ENCODE measurements around the gene PPM1J.
A peak's percentile ranks its signal among the peaks of the same experiment; 100 is the strongest.

PPM1J gene

DNA sequence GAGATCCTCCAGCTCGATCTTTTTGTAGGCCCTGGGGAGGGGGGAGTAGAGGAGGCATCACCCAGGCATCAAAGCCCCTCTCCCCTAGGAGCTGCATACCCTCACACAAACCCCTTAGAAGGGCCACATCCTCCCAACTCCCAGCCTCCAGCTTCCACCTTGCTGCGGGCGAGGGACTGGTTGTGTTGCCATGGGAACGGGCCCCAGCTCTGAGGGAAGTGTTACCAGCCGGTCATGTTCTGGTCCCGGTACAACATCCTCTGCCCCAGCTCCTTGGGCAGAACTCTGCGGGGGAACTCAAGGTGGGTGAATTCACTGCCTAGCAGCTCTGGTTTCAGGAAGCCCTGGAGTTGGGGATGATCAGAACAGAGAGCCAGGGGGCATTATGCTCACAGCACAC lies 4.1 kb downstream of the PPM1J start:
- Histone ChIP-seq H3K36me3 (ENCODE audit: control insufficient read depth, insufficient read depth, low read length) (peaks cover 14% of the 10 kb centered on the region), H3K9me3 (ENCODE audit: control insufficient read depth, insufficient read depth, low read length) (no peaks in the 10 kb centered on the region), H3K9ac (ENCODE audit: low read depth, low read length) (no peak overlapping the region), H3K4me1 (ENCODE audit: control insufficient read depth, insufficient read depth, low read length) (peaks cover 28% of the 10 kb centered on the region), H3K4me3 (ENCODE audit: low read depth, low read length) (no peak overlapping the region), H3K27me3 (ENCODE audit: control insufficient read depth, insufficient read depth, low read length) (peaks cover 37% of the 10 kb centered on the region), H3K27ac (ENCODE audit: low read depth, low read length) (no peak overlapping the region)

DNA sequence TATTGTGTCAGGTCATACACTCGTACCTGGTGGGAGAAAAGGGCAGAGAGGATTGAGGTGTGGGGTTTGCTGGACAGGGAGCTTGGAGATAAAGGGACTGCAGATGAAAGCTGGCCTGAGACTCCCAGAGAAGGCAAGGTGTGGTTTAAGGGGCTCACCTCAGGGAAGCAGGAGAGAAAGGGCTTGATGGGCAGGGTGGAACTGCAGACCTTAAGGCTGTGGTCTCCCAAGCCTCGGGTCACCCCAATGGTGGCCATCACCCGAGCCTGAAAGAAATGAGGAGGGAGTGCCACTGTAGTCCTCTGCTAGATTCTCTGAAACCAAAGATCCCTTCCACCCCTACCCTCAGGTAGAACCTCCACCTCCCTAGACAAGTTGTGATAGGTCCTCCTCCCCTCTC lies 4.5 kb downstream of the PPM1J start:
- H3K36me3 ChIP-seq (ENCODE audit: control insufficient read depth, insufficient read depth, low read length) = peaks cover 14% of the 10 kb centered on the region
- H3K27ac ChIP-seq (ENCODE audit: low read depth, low read length) = no peak overlapping the region
- H3K4me3 ChIP-seq (ENCODE audit: low read depth, low read length) = no peak overlapping the region
- peaks cover 37% of the 10 kb centered on the region for H3K27me3 ChIP-seq (ENCODE audit: control insufficient read depth, insufficient read depth, low read length)
- H3K4me1 ChIP-seq (ENCODE audit: control insufficient read depth, insufficient read depth, low read length) = peaks cover 28% of the 10 kb centered on the region
- no peak overlapping the region for H3K9ac ChIP-seq (ENCODE audit: low read depth, low read length)
- H3K9me3 ChIP-seq (ENCODE audit: control insufficient read depth, insufficient read depth, low read length) = no peaks in the 10 kb centered on the region

DNA sequence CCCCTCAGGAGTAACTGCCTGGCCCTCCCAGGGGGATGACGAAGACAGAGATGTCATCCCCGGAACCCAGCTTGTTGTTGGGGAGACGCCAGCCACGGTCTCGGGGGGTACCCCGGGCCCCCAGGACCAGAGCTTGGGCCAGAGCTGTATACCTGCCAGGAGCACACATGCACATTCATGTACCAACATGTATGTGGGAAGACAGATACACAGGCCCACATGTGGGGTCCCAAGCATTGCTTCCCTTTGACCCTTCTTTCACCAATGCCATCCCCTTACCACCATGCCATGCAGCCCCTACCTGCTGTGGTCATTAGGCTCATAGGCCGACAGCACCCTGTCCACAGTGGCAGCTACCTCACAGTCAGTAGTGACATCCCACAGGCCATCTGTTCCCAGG lies 5.0 kb downstream of the PPM1J start:
- Histone ChIP-seq H3K36me3 (ENCODE audit: control insufficient read depth, insufficient read depth, low read length) (peaks cover 14% of the 10 kb centered on the region), H3K9me3 (ENCODE audit: control insufficient read depth, insufficient read depth, low read length) (no peaks in the 10 kb centered on the region), H3K9ac (ENCODE audit: low read depth, low read length) (no peak overlapping the region), H3K4me3 (ENCODE audit: low read depth, low read length) (no peak overlapping the region), H3K27me3 (ENCODE audit: control insufficient read depth, insufficient read depth, low read length) (peaks cover 37% of the 10 kb centered on the region), H3K4me1 (ENCODE audit: control insufficient read depth, insufficient read depth, low read length) (peaks cover 32% of the 10 kb centered on the region), H3K27ac (ENCODE audit: low read depth, low read length) (no peak overlapping the region)

DNA sequence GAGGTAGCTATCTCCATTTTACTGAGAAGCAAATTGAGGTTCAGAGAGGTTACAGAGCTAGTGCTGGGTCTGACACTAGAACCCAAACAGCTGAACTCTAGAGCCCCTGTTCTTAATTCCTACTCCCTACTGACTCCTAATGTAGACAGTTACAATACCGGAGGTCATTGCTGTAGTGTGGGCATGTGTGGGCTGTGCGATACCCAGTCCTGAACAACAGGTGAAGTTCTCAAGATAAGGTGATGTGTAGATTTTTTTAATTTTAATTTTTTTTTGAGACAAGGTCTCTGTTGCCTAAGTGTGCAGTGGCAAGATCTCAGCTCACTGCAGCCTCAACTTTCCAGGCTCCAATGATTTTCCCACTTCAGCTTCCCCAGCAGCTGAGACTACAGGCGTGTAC lies 6.6 kb downstream of the PPM1J start:
- peaks cover 14% of the 10 kb centered on the region for H3K36me3 ChIP-seq (ENCODE audit: control insufficient read depth, insufficient read depth, low read length)
- H3K27me3 ChIP-seq (ENCODE audit: control insufficient read depth, insufficient read depth, low read length) = peaks cover 37% of the 10 kb centered on the region
- no peak overlapping the region for H3K4me3 ChIP-seq (ENCODE audit: low read depth, low read length)
- H3K9me3 ChIP-seq (ENCODE audit: control insufficient read depth, insufficient read depth, low read length) = no peaks in the 10 kb centered on the region
- no peak overlapping the region for H3K9ac ChIP-seq (ENCODE audit: low read depth, low read length)
- H3K4me1 ChIP-seq (ENCODE audit: control insufficient read depth, insufficient read depth, low read length) = peaks cover 34% of the 10 kb centered on the region
- no peak overlapping the region for H3K27ac ChIP-seq (ENCODE audit: low read depth, low read length)

DNA sequence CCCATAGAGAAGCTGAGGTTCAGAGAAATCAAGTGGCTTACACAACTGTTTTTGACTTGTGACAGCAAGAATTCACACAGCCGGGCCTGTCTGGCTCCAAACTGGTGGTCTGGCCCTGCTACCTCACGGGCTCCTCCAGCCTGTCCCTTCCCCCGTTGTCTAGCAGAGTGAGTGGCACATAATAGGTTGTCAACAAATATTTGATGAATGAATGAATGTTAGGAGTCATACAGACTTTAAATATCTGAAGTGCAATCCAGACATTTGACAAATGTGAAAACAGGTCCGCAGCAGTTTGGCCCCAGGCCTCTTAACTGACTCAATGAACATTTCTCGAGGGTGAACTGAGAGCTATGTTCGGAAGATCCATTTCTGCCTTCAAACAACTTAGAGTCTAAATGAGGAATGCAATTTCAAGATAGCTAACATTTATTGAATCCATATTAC lies 7.1 kb downstream of the PPM1J start:
- H3K4me1 ChIP-seq (ENCODE audit: control insufficient read depth, insufficient read depth, low read length) = peaks cover 33% of the 10 kb centered on the region
- H3K4me3 ChIP-seq (ENCODE audit: low read depth, low read length) = peak overlapping the region; percentile 74; the same call in 1 of the 2 replicates
- no peak overlapping the region for H3K9ac ChIP-seq (ENCODE audit: low read depth, low read length)
- H3K9me3 ChIP-seq (ENCODE audit: control insufficient read depth, insufficient read depth, low read length) = no peaks in the 10 kb centered on the region
- peaks cover 14% of the 10 kb centered on the region for H3K36me3 ChIP-seq (ENCODE audit: control insufficient read depth, insufficient read depth, low read length)
- no peak overlapping the region for H3K27ac ChIP-seq (ENCODE audit: low read depth, low read length)
- peaks cover 35% of the 10 kb centered on the region for H3K27me3 ChIP-seq (ENCODE audit: control insufficient read depth, insufficient read depth, low read length)

DNA sequence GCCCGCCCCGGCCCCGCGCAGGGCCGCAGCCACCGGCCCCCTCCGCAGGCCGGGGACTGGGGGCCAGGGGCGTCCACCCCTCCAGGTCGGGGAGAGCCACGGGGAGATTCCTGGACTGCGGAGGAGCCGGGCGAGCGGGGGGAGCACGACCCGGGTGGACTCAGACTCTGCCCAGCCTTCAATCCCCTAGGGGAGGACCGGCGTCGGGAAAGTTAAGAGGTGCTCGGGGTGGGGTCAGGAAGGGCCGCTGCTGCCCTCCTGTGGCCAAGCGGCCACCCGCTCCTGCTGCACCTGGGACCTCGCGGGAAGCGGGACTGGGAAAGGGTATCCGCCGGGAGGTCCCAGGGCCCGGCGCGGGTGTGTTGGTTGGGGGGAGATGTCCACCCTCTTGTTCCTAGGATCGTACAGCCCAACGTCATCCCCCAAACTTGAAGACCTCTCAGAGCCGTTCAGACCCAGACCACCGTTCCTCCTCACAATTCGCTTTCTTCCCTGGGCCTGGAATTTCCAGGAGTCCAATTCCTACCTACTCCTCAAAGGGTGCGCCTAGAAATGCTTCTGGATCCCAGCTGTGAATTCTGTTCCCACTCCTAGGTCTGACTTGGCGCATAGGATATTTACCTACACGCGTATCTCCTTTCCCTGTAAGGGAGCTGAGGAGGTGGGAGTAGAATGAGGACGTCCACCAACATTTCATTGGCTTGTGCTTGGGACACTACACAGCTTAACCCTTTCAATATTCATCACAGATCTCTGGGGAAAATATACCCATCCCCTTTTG lies 7.7 kb downstream of the PPM1J start:
- H3K27ac ChIP-seq (ENCODE audit: low read depth, low read length) = peak overlapping the region; percentile 60
- no peak overlapping the region for H3K9ac ChIP-seq (ENCODE audit: low read depth, low read length)
- H3K36me3 ChIP-seq (ENCODE audit: control insufficient read depth, insufficient read depth, low read length) = peaks cover 17% of the 10 kb centered on the region
- no peaks in the 10 kb centered on the region for H3K9me3 ChIP-seq (ENCODE audit: control insufficient read depth, insufficient read depth, low read length)
- peaks cover 41% of the 10 kb centered on the region for H3K27me3 ChIP-seq (ENCODE audit: control insufficient read depth, insufficient read depth, low read length)
- H3K4me1 ChIP-seq (ENCODE audit: control insufficient read depth, insufficient read depth, low read length) = peaks cover 33% of the 10 kb centered on the region
- H3K4me3 ChIP-seq (ENCODE audit: low read depth, low read length) = peak overlapping the region; percentile 74

DNA sequence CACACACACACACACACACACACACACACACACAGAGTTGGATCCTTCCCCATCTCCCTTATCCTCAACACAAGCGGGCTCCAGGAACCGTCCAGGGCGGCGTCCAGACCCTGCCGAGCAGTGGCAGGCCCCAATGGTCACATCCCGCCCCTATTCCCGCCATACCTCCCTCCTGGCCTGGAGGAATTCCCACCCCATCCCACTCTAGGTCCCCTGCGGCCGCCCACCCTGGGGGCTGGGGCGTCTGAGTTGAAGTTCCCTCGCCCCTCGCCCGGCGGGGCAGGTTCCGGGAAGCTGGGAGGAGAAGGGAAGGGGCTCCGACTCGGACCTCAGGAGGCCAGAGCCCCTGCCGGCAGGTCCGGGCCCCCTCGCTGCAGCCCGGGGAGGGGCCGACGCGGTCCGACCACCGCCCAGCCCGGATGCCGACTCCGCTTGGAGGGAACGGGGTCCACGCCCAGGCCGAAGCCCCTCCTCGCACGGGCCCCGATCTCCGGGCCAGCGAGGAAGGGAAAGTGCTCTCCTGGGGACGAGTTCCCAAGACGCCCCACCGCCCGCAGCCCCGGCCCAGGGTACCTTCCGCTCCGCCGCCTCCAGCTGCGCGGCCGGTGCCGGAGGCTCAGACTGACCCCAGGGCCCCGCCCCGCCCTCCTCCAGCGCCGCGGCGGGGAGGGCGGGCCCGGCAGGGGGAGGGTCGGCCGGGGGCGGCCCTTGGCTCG lies 8.5 kb downstream of the PPM1J start, which contains the start of gene RHOC:
Gene RHOC, minus strand, starts transcription at position 623 of the 716 bp plus-strand sequence. CDS start 3,328 bp downstream, outside the sequence.
- Histone ChIP-seq H3K36me3 (ENCODE audit: control insufficient read depth, insufficient read depth, low read length) (peaks cover 19% of the 10 kb centered on the region), H3K4me3 (ENCODE audit: low read depth, low read length) (peak within 1 kb of the TSS; percentile 74), H3K4me1 (ENCODE audit: control insufficient read depth, insufficient read depth, low read length) (peaks cover 29% of the 10 kb centered on the region), H3K27ac (ENCODE audit: low read depth, low read length) (peak within 1 kb of the TSS; percentile 65), H3K27me3 (ENCODE audit: control insufficient read depth, insufficient read depth, low read length) (peaks cover 47% of the 10 kb centered on the region), H3K9ac (ENCODE audit: low read depth, low read length) (no peak within 1 kb of the TSS), H3K9me3 (ENCODE audit: control insufficient read depth, insufficient read depth, low read length) (no peaks in the 10 kb centered on the region)

DNA sequence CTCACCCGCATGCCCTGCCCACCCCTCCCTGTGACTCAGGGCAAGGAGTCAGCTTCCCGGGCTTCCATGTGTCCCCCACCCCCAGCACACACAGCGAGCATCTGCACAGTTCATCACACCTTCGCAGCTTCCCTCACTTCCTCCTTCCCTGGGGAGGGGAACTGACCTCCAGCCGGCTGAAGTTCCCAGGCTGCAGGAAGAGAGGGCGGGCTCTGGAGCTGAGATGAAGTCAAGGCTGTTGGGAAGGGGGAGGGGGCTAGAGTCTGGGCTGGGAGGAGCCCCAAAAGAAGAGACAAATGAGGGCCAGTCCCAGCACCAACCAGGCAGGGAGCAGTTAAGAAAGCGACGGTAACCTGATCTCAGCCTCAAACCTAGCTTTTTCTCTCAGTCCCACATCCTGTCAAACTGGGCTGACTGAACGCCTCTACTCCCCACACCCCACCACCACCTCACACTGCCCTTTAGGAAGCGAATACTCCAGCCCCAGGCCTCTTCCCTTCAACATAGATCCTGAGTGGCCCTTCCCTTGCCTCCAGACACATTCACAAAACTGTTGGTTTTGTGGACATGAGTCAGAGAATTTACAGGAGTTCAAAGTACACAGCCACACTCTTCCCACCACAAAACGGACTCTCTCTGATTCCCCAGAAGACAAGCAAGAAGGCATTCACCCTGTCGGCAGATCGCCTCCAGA lies 10.1 kb downstream of the PPM1J start:
- Histone ChIP-seq H3K36me3 (ENCODE audit: control insufficient read depth, insufficient read depth, low read length) (peaks cover 11% of the 10 kb centered on the region), H3K27me3 (ENCODE audit: control insufficient read depth, insufficient read depth, low read length) (peaks cover 48% of the 10 kb centered on the region), H3K9ac (ENCODE audit: low read depth, low read length) (no peak overlapping the region), H3K4me1 (ENCODE audit: control insufficient read depth, insufficient read depth, low read length) (peaks cover 36% of the 10 kb centered on the region), H3K4me3 (ENCODE audit: low read depth, low read length) (peak overlapping the region; percentile 74), H3K27ac (ENCODE audit: low read depth, low read length) (peak overlapping the region; percentile 65), H3K9me3 (ENCODE audit: control insufficient read depth, insufficient read depth, low read length) (no peaks in the 10 kb centered on the region)

DNA sequence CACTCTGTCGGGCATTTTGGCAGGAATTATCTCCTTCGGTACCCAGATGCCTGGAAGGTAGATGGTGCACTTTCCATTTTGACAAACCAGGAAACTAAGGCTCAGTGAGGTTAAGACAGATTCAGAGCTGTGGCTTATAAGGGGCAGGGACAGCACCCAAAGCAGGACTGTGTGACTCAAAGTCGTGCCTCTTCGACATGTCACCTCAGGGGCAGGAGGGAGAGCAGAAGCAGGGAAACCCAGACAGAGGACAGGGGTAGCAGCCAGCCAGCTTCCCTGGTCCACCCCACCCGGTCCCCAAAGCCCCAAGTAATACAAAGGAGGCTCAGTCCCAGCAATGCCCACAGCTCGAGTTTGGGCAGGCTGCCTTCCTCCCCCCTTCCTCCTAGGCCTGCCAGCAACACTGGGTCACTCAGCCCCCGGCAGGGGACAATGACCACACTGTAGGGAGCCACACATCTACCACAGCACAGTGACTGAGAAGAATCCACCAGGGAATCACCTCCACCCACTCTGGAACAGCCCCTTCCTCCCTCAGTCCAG lies 10.7 kb downstream of the PPM1J start:
- Histone ChIP-seq H3K27ac (ENCODE audit: low read depth, low read length) (peak overlapping the region; percentile 65), H3K9me3 (ENCODE audit: control insufficient read depth, insufficient read depth, low read length) (no peaks in the 10 kb centered on the region), H3K36me3 (ENCODE audit: control insufficient read depth, insufficient read depth, low read length) (peaks cover 12% of the 10 kb centered on the region; the same call in 1 of the 2 replicates), H3K9ac (ENCODE audit: low read depth, low read length) (no peak overlapping the region), H3K27me3 (ENCODE audit: control insufficient read depth, insufficient read depth, low read length) (peaks cover 54% of the 10 kb centered on the region), H3K4me3 (ENCODE audit: low read depth, low read length) (peak overlapping the region; percentile 50), H3K4me1 (ENCODE audit: control insufficient read depth, insufficient read depth, low read length) (peaks cover 40% of the 10 kb centered on the region)

DNA sequence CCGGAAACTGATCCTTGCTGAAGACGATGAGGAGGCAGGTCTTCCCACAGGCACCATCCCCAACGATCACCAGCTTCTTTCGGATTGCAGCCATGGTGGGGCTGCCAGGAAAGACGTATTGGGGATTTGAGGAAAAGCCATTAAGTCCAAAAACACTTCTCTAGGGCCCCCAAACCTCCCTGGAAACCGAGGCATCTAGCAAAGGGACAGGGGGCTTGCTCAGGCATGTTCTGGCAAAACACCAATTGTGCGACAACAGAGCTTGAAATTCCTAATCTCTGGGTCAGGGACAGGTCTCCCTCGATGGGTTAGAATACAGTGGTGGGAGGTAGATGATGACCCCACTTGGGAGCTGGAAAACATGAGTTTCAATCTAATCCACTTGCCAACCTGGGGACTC lies 11.4 kb downstream of the PPM1J start:
- H3K27me3 ChIP-seq (ENCODE audit: control insufficient read depth, insufficient read depth, low read length) = peaks cover 59% of the 10 kb centered on the region
- H3K27ac ChIP-seq (ENCODE audit: low read depth, low read length) = no peak overlapping the region
- no peak overlapping the region for H3K4me3 ChIP-seq (ENCODE audit: low read depth, low read length)
- peaks cover 16% of the 10 kb centered on the region for H3K36me3 ChIP-seq (ENCODE audit: control insufficient read depth, insufficient read depth, low read length)
- no peak overlapping the region for H3K9ac ChIP-seq (ENCODE audit: low read depth, low read length)
- no peaks in the 10 kb centered on the region for H3K9me3 ChIP-seq (ENCODE audit: control insufficient read depth, insufficient read depth, low read length)
- H3K4me1 ChIP-seq (ENCODE audit: control insufficient read depth, insufficient read depth, low read length) = peaks cover 40% of the 10 kb centered on the region

All from HUES48 (cell line).